SK-N-SH treated with all-trans-retinoic acid at 6 μM for 48 hours (cell line): ENCODE results near the gene COBL.

Experiments
- ATAC-seq: fragments of 200-7000 bp; cut with Tn5 transposase; 3 replicates; pipeline ENCODE4 v1.9.1; 2020; ENCODE audit warnings: mild to moderate bottlenecking, moderate library complexity
- ARNTL ChIP-seq: fragments of 450-650 bp; formaldehyde crosslinking; IDR thresholded peaks from 2 replicates; pipeline ENCODE4 v1.5.0; 2020; ENCODE audit warnings: low read depth, mild to moderate bottlenecking, moderate library complexity, borderline replicate concordance
- BACH2 ChIP-seq: fragments of 250-450 bp; sonication (Bioruptor Pico); IDR thresholded peaks from 2 replicates; pipeline ENCODE4 v1.9.0; 2021; ENCODE audit warnings: mild to moderate bottlenecking, borderline replicate concordance
- CREB5 ChIP-seq: fragments of 250-450 bp; sonication (Bioruptor Pico); IDR thresholded peaks from 2 replicates; pipeline ENCODE4 v1.5.1; 2020; ENCODE audit warnings: low read depth, mild to moderate bottlenecking, moderate library complexity
- CSDC2 ChIP-seq: fragments of 250-450 bp; sonication (Bioruptor Pico); IDR thresholded peaks from 2 replicates; pipeline ENCODE4 v1.5.0; 2020; ENCODE audit warnings: mild to moderate bottlenecking, moderate library complexity
- CSRNP3 ChIP-seq: fragments of 250-450 bp; sonication (Bioruptor Pico); IDR thresholded peaks from 2 replicates; pipeline ENCODE4 v1.5.1; 2021; ENCODE audit warnings: mild to moderate bottlenecking, moderate library complexity
- ESRRG ChIP-seq: fragments of 250-450 bp; sonication (Bioruptor Pico); IDR thresholded peaks from 2 replicates; pipeline ENCODE4 v1.6.1; 2021; ENCODE audit warnings: mild to moderate bottlenecking
- GLIS3 ChIP-seq: fragments of 250-450 bp; sonication (Bioruptor Pico); IDR thresholded peaks from 2 replicates; pipeline ENCODE4 v1.5.0; 2020; ENCODE audit warnings: mild to moderate bottlenecking, moderate library complexity
- ISL1 ChIP-seq: fragments of 250-450 bp; sonication (Bioruptor Pico); IDR thresholded peaks from 2 replicates; pipeline ENCODE4 v2.1.2; 2022; ENCODE audit warnings: mild to moderate bottlenecking, moderate library complexity
- OSR1 ChIP-seq: fragments of 250-450 bp; sonication (Bioruptor Pico); IDR thresholded peaks from 2 replicates; pipeline ENCODE4 v1.8.0; 2022; ENCODE audit warnings: moderate library complexity, mild to moderate bottlenecking, inconsistent platforms
- PATZ1 ChIP-seq: fragments of 250-450 bp; sonication (Bioruptor Pico); IDR thresholded peaks from 2 replicates; pipeline ENCODE4 v1.8.0; 2020; ENCODE audit warnings: mild to moderate bottlenecking, moderate library complexity, borderline replicate concordance
- POU6F1 ChIP-seq: fragments of 250-450 bp; sonication (Bioruptor Pico); IDR thresholded peaks from 2 replicates; pipeline ENCODE4 v1.8.0; 2021; ENCODE audit warnings: low read depth, mild to moderate bottlenecking, moderate library complexity, borderline replicate concordance
- PPARA ChIP-seq: fragments of 250-450 bp; sonication (Bioruptor Pico); IDR thresholded peaks from 2 replicates; pipeline ENCODE4 v1.5.0; 2020; ENCODE audit warnings: mild to moderate bottlenecking, borderline replicate concordance
- RARB ChIP-seq: fragments of 250-450 bp; sonication (Bioruptor Pico); IDR thresholded peaks from 2 replicates; pipeline ENCODE4 v1.8.0; 2021; ENCODE audit warnings: mild to moderate bottlenecking, moderate library complexity
- SNAI2 ChIP-seq: fragments of 250-450 bp; sonication (Bioruptor Pico); IDR thresholded peaks from 2 replicates; pipeline ENCODE4 v1.5.0; 2020; ENCODE audit warnings: mild to moderate bottlenecking, moderate library complexity
- TCF4 ChIP-seq: fragments of 250-450 bp; sonication (Bioruptor Pico); IDR thresholded peaks from 2 replicates; pipeline ENCODE4 v1.8.0; 2021; ENCODE audit warnings: mild to moderate bottlenecking, moderate library complexity, borderline replicate concordance
- TSHZ2 ChIP-seq: fragments of 250-450 bp; sonication (Bioruptor Pico); IDR thresholded peaks from 2 replicates; pipeline ENCODE4 v1.5.0; 2020; ENCODE audit warnings: mild to moderate bottlenecking, moderate library complexity
- ZC3H10 ChIP-seq: fragments of 250-450 bp; sonication (Bioruptor Pico); IDR thresholded peaks from 2 replicates; pipeline ENCODE4 v1.5.1; 2021; ENCODE audit warnings: mild to moderate bottlenecking, moderate library complexity
- ZFP3 ChIP-seq: fragments of 250-450 bp; sonication (Bioruptor Pico); IDR thresholded peaks from 2 replicates; pipeline ENCODE4 v1.5.0; 2020; ENCODE audit warnings: mild to moderate bottlenecking, moderate library complexity
- ZFP30 ChIP-seq: fragments of 450-650 bp; formaldehyde crosslinking; IDR thresholded peaks from 2 replicates; pipeline ENCODE4 v1.5.0; 2022; ENCODE audit warnings: mild to moderate bottlenecking, moderate library complexity
- ZNF565 ChIP-seq: fragments of 450-650 bp; formaldehyde crosslinking; conservative IDR thresholded peaks from 2 replicates; pipeline ENCODE4 v1.5.0; 2020; ENCODE audit warnings: low read depth, mild to moderate bottlenecking, moderate library complexity
- ZNF70 ChIP-seq: fragments of 450-650 bp; formaldehyde crosslinking; IDR thresholded peaks from 2 replicates; pipeline ENCODE4 v1.5.0; 2020; ENCODE audit warnings: mild to moderate bottlenecking, moderate library complexity
- ZNF8 ChIP-seq: fragments of 450-650 bp; formaldehyde crosslinking; IDR thresholded peaks from 2 replicates; pipeline ENCODE4 v1.5.0; 2020; ENCODE audit warnings: mild to moderate bottlenecking, moderate library complexity

Gene COBL

GRCh38 chr7:51327287-51327717 is 10.7 kb upstream of the COBL start (continued):
- no peak for TF ChIP-seq TSHZ2 (CRISPR knock-in tag)
- TF ChIP-seq, all 23 proteins: peak for 0

- TF ChIP-seq TSHZ2 (CRISPR knock-in tag) (no peak), GLIS3 (no peak), CREB5 (CRISPR knock-in tag) (no peak), ZFP30 (no peak), TCF4 (no peak), ZC3H10 (CRISPR knock-in tag) (no peak), ISL1 (CRISPR knock-in tag) (no peak), ZNF70 (CRISPR knock-in tag) (no peak), OSR1 (CRISPR knock-in tag) (no peak), RARB (CRISPR knock-in tag) (no peak), ARNTL (CRISPR knock-in tag) (no peak), POU6F1 (CRISPR knock-in tag) (no peak), ZNF565 (CRISPR knock-in tag) (no peak), BACH2 (no peak), ESRRG (CRISPR knock-in tag) (no peak), CSRNP3 (CRISPR knock-in tag) (no peak)
- no peak for ATAC-seq
Measured at GRCh38 chr7:51326656-51327286, 10.2 kb upstream of the COBL start.

GRCh38 chr7:51325908-51326307 is 9.3 kb upstream of the COBL start:
- no peak for ATAC-seq
- TF ChIP-seq ZC3H10 (CRISPR knock-in tag) (no peak), OSR1 (CRISPR knock-in tag) (no peak), ZNF8 (CRISPR knock-in tag) (no peak), RARB (CRISPR knock-in tag) (no peak), ZNF70 (CRISPR knock-in tag) (no peak), BACH2 (no peak), PATZ1 (CRISPR knock-in tag) (no peak), PPARA (CRISPR knock-in tag) (no peak), ARNTL (CRISPR knock-in tag) (no peak), ZFP3 (CRISPR knock-in tag) (no peak), CSDC2 (no peak), CSRNP3 (CRISPR knock-in tag) (no peak), POU6F1 (CRISPR knock-in tag) (no peak), ESRRG (CRISPR knock-in tag) (no peak), SNAI2 (CRISPR knock-in tag) (no peak), ISL1 (CRISPR knock-in tag) (no peak)
